K562 (cell line): ENCODE data around the gene TRPV5. TPM values are rescaled to one million over a fixed set of nuclear protein-coding genes. Genes with fewer than 3 reads are reported as not detected.

Source experiments
- CSDE1 ChIP-seq, 2 experiments: fragments of 450-650 bp; IDR thresholded peaks; 2 replicates each; pipeline ENCODE4 v1.6.1; 2016; ENCODE audit warnings: mild to moderate bottlenecking in 1 of 2
- CTCFL ChIP-seq: IDR thresholded peaks from 2 replicates; pipeline ENCODE4 v1.6.1; 2011; ENCODE audit warnings: borderline replicate concordance, low read depth, mild to moderate bottlenecking, moderate library complexity, low read length; ENCODE audit not compliant: insufficient read depth, poor library complexity, severe bottlenecking
- EGR1 ChIP-seq: fragments of 450-650 bp; conservative IDR thresholded peaks from 2 replicates; pipeline ENCODE4 v1.6.1; 2017; ENCODE audit warnings: mild to moderate bottlenecking
- ESRRB ChIP-seq: fragments of 250-450 bp; sonication (Bioruptor Pico); IDR thresholded peaks from 2 replicates; pipeline ENCODE4 v1.5.0; 2020; ENCODE audit warnings: mild to moderate bottlenecking, moderate library complexity, borderline replicate concordance
- HLTF ChIP-seq: fragments of 450-650 bp; IDR thresholded peaks from 2 replicates; pipeline ENCODE4 v1.6.1; 2016
- KDM1A ChIP-seq, 2 experiments: fragments of 450-650 bp; IDR thresholded peaks; 2 replicates each; pipeline ENCODE4 v1.6.1; 2016; ENCODE audit warnings: mild to moderate bottlenecking in 2 of 2
- KLF16 ChIP-seq: IDR thresholded peaks from 2 replicates; pipeline ENCODE4 v1.6.1; 2016; ENCODE audit warnings: antibody characterized with exemption
- LCOR ChIP-seq: sonication (generic); formaldehyde crosslinking; IDR thresholded peaks from 2 replicates; pipeline ENCODE4 v1.8.0; 2022; ENCODE audit warnings: mild to moderate bottlenecking, missing genetic modification reagents
- NBN ChIP-seq: fragments of 450-650 bp; IDR thresholded peaks from 2 replicates; pipeline ENCODE4 v1.6.1; 2016; ENCODE audit warnings: low read depth, mild to moderate bottlenecking
- NFRKB ChIP-seq: fragments of 450-650 bp; IDR thresholded peaks from 2 replicates; pipeline ENCODE4 v1.6.1; 2016; ENCODE audit warnings: low read depth
- NR2F6 ChIP-seq: fragments of 450-650 bp; formaldehyde crosslinking; IDR thresholded peaks from 2 replicates; pipeline ENCODE4 v1.4.0; 2020; ENCODE audit warnings: mild to moderate bottlenecking
- POLR2AphosphoS2 ChIP-seq: IDR thresholded peaks from 2 replicates; pipeline ENCODE4 v1.6.1; 2012; ENCODE audit warnings: low read length, improper control_type of control experiment
- POLR2H ChIP-seq: IDR thresholded peaks from 2 replicates; pipeline ENCODE4 v1.6.1; 2016; ENCODE audit warnings: missing genetic modification characterization, low read depth, mild to moderate bottlenecking, control low read depth, missing compliant biosample characterization, moderate library complexity
- RBM39 ChIP-seq: fragments of 200-400 bp; formaldehyde crosslinking; optimal IDR thresholded peaks from 2 replicates; pipeline ENCODE3; 2018; ENCODE audit warnings: low read depth, low read length
- RUNX1 ChIP-seq: sonication (generic); IDR thresholded peaks from 2 replicates; pipeline ENCODE4 v1.6.1; 2016; ENCODE audit warnings: antibody characterized with exemption, low read depth
- SIN3B ChIP-seq: fragments of 450-650 bp; IDR thresholded peaks from 2 replicates; pipeline ENCODE4 v1.6.1; 2017; ENCODE audit warnings: low read depth, mild to moderate bottlenecking, moderate library complexity
- SMAD2 ChIP-seq: fragments of 150-350 bp; IDR thresholded peaks from 2 replicates; pipeline ENCODE4 v1.6.1; 2014; ENCODE audit warnings: low read depth, mild to moderate bottlenecking, low read length
- TAF15 ChIP-seq: fragments of 200-400 bp; formaldehyde crosslinking; IDR thresholded peaks from 2 replicates; pipeline ENCODE4 v1.6.1; 2017; ENCODE audit warnings: mild to moderate bottlenecking, low read depth, low read length, moderate library complexity
- TAF9B ChIP-seq: fragments of 450-650 bp; IDR thresholded peaks from 2 replicates; pipeline ENCODE4 v1.6.1; 2018; ENCODE audit warnings: mild to moderate bottlenecking; ENCODE audit not compliant: partially characterized antibody
- TEAD2 ChIP-seq: fragments of 450-650 bp; IDR thresholded peaks from 2 replicates; pipeline ENCODE4 v1.6.1; 2016; ENCODE audit warnings: missing genetic modification characterization, control low read depth, missing compliant biosample characterization
- ZNF274 ChIP-seq: IDR thresholded peaks from 2 replicates; pipeline ENCODE4 v1.6.1; 2011; ENCODE audit warnings: low read depth, mild to moderate bottlenecking, low read length, moderate library complexity, borderline replicate concordance
- ZNF609 ChIP-seq: sonication (generic); formaldehyde crosslinking; IDR thresholded peaks from 2 replicates; pipeline ENCODE4 v1.8.1; 2023; ENCODE audit warnings: missing genetic modification reagents, mild to moderate bottlenecking, borderline replicate concordance
- ZNF707 ChIP-seq: fragments of 250-450 bp; sonication (Bioruptor Pico); conservative IDR thresholded peaks from 2 replicates; pipeline ENCODE4 v1.8.0; 2022; ENCODE audit warnings: inconsistent platforms, mild to moderate bottlenecking, moderate library complexity
- ZNF780A ChIP-seq: fragments of 250-450 bp; sonication (Bioruptor Pico); IDR thresholded peaks from 2 replicates; pipeline ENCODE4 v1.5.0; 2021; ENCODE audit warnings: mild to moderate bottlenecking
- polyA plus RNA-seq, 8 experiments: library from polyadenylated mRNA; depleted of rRNA in 4 of 8; stranded (reverse) in 5 of 8; unstranded in 3 of 8; fragments of >200 nt; fragmentation: Nextera tagmentation in 2 of 8; fragmentation: Illumina TruSeq in 1 of 8; extraction: Ambion mirVana in 2 of 8; extraction: Trizol in 1 of 8; gene quantifications; 2 replicates each; pipeline versions ENCODE4 v1.2.1 to v1.2.3, GENCODE V29; 2011 to 2014; ENCODE audit warnings: inconsistent platforms in 1 of 8, missing spikeins in 1 of 8
- total RNA-seq, 7 experiments: library from RNA; depleted of rRNA in 6 of 7; stranded (reverse); fragments of >200 nt in 6 of 7; fragmentation: Illumina TruSeq in 2 of 7; extraction: Trizol in 2 of 7; gene quantifications; 2 replicates each; pipeline versions ENCODE4 v1.2.1 to v1.2.3, GENCODE V29; 2011 to 2021; ENCODE audit warnings: low replicate concordance in 1 of 7

Gene TRPV5
- total and polyA plus RNA-seq, 9 of the 15 experiments (the other 6 are each of a cell fraction or from before 2014, with no cell fraction given), result not detected

GRCh38 chr7:142961973-142962926, 28.7 kb upstream of the TRPV5 start, which contains the start of gene KEL (continued):
- TF ChIP-seq ZNF707 (CRISPR knock-in tag) (no peak), TEAD2 (tag) (no peak), HLTF (peak; percentile 75; the same call in 1 of the 2 replicates), TAF15 (no peak), CSDE1 (IDR thresholded peaks at IDR 0.05) (no peak), ESRRB (CRISPR knock-in tag) (no peak), TAF9B (peak; percentile 59), POLR2H (tag) (no peak; the same call in 1 of the 2 replicates), RBM39 (no peak), POLR2AphosphoS2 (no peak), SIN3B (no peak), ZNF274 (no peak), NFRKB (0 out of 2 replicates have a peak, but pooled peaks have one; percentile 64), ZNF609 (peak; percentile 61; the same call in 1 of the 2 replicates), KDM1A (IDR thresholded peaks at IDR 0.05) (peak; percentile 60 to 85; a peak in 3 of 4 replicates), KLF16 (peak; percentile 93), LCOR (CRISPR knock-in tag) (peak; percentile 89), NBN (peak; percentile 61; the same call in 1 of the 2 replicates), SMAD2 (no peak), RUNX1 (no peak), CTCFL (no peak), NR2F6 (CRISPR knock-in tag) (no peak), EGR1 (peak; percentile 43), ZNF780A (CRISPR knock-in tag) (no peak)
